H1 (cell line): ENCODE results near the gene GJC3. TPM values are rescaled to one million over a fixed set of nuclear protein-coding genes. Genes with fewer than 3 reads are reported as not detected.

Experiments used
- CBX8 ChIP-seq: fragments of 300-800, 300-1000 bp; sonication (generic); IDR thresholded peaks from 2 replicates; pipeline ENCODE4 v1.7.1; 2016; ENCODE audit warnings: low read depth, low read length, borderline replicate concordance
- CHD2 ChIP-seq: IDR thresholded peaks from 2 replicates; pipeline ENCODE4 v1.6.1; 2012; ENCODE audit warnings: low read length, improper control_type of control experiment
- CHD7 ChIP-seq: fragments of 300-600 bp; sonication (generic); IDR thresholded peaks from 2 replicates; pipeline ENCODE4 v1.7.1; 2012; ENCODE audit warnings: low read length, moderate library complexity, mild to moderate bottlenecking, inconsistent platforms; ENCODE audit not compliant: insufficient replicate concordance
- CTBP2 ChIP-seq: IDR thresholded peaks from 2 replicates; pipeline ENCODE4 v1.7.0; 2011; ENCODE audit warnings: borderline replicate concordance, mild to moderate bottlenecking, moderate library complexity, mixed read lengths, low read length; ENCODE audit not compliant: insufficient read depth, insufficient read length
- E2F6 ChIP-seq: IDR thresholded peaks from 2 replicates; pipeline ENCODE4 v1.6.1; 2012; ENCODE audit warnings: inconsistent platforms
- POLR2A ChIP-seq, 2 experiments: IDR thresholded peaks; 1 replicate in 1 of 2; 2 replicates in 1 of 2; pipeline ENCODE4 v1.6.1; 2011; ENCODE audit warnings: low read depth in 2 of 2, low read length in 2 of 2, mild to moderate bottlenecking in 2 of 2; ENCODE audit errors: control extremely low read depth in 1 of 2
- POLR2AphosphoS5 ChIP-seq: IDR thresholded peaks from 2 replicates; pipeline ENCODE4 v1.6.1; 2011; ENCODE audit warnings: low read depth, low read length
- SIRT6 ChIP-seq: IDR thresholded peaks from one replicate; pipeline ENCODE4 v1.7.1; 2012; ENCODE audit warnings: low read length, inconsistent platforms
- YY1 ChIP-seq: IDR thresholded peaks from 2 replicates; pipeline ENCODE4 v1.6.1; 2011; ENCODE audit warnings: low read depth, mild to moderate bottlenecking, low read length
- polyA plus RNA-seq, 7 experiments: library from polyadenylated mRNA; depleted of rRNA in 3 of 7; stranded (reverse) in 5 of 7; unstranded in 2 of 7; fragments of >200 nt in 5 of 7; fragments of 200-250 nt in 2 of 7; gene quantifications; 1 replicate in 5 of 7; 2 replicates in 1 of 7; 4 replicates in 1 of 7; pipeline versions ENCODE4 v1.2.1 to v1.2.3, GENCODE V29; 2011 to 2013; ENCODE audit warnings: missing spikeins in 2 of 7, mixed read lengths in 2 of 7
- total RNA-seq: library from RNA; stranded (reverse); fragmentation: NEBNext Ultra II Directional; extraction: Animal tissue kit (Norgen Biotek cat#: 25700); gene quantifications from 2 replicates; pipeline ENCODE4 v1.2.1, GENCODE V29; 2021

The GJC3 gene
- total and polyA plus RNA-seq, 2 of the 8 experiments (the other 6 are each of a cell fraction or from before 2014, with no cell fraction given), result 2.7 to 3.0 TPM

DNA sequence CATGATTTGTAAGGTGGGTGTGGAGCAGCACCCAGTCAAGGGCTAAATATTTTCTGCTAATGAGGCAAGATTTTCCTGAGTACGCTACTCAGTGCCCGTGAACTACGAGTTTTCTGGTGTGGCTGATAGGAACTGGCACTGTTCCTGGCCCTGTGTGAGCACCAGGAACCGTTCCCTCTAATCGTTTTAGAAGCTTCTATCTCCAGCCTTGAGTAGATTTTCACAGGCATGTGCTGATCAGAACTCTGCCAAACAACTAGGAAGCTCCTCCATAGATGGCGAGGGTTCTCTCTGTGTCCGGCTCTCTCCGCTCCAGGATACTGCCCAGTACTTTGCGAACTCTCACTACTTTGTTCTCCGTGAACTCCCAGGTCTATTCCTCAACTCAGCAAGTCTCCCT, 27.8 kb downstream of the GJC3 start (continued):
- TF ChIP-seq CHD7 (no peak), POLR2A (IDR thresholded peaks at IDR 0.05; ENCODE audit: control extremely low read depth in 1 of 2, low read depth in 2 of 2, low read length in 2 of 2) (no peak), YY1 (no peak), CTBP2 (no peak), CHD2 (no peak), CBX8 (no peak), E2F6 (no peak), SIRT6 (no peak), POLR2AphosphoS5 (no peak)
